Activated CD8-positive, alpha-beta T cell treated with anti-CD3 and anti-CD28 coated beads for 36 hours (primary cell): ENCODE data around the gene NGDN. TPM values are rescaled to one million over a fixed set of nuclear protein-coding genes. Genes with fewer than 3 reads are reported as not detected.

Experiments used
- ATAC-seq: fragments of 200-7000 bp; cut with Tn5 transposase; one replicate; pipeline ENCODE4 v1.10.0; 2021; ENCODE audit warnings: mild to moderate bottlenecking, moderate library complexity
- CTCF ChIA-PET: fragments of 350-600 bp; sonication (Branson Sonifier 250); formaldehyde crosslinking; loops from one replicate; lab custom pipeline; 2021; ENCODE audit warnings: antibody characterized with exemption; lab: Charles Lee
- POLR2A ChIA-PET: fragments of 350-600 bp; sonication (Branson Sonifier 250); formaldehyde crosslinking; loops from one replicate; lab custom pipeline; 2021; ENCODE audit warnings: antibody characterized with exemption; lab: Charles Lee
- DNase-seq: peaks from one replicate; pipeline ENCODE4 v3.0.0-alpha.2; 2020
- H3K27ac Mint-ChIP-seq: one replicate; pipeline ENCODE4 v1.8.0; 2021; ENCODE audit warnings: mild to moderate bottlenecking, mixed read lengths
- H3K27me3 Mint-ChIP-seq: one replicate; pipeline ENCODE4 v1.8.0; 2021; ENCODE audit warnings: mixed read lengths
- H3K36me3 Mint-ChIP-seq: one replicate; pipeline ENCODE4 v1.8.0; 2021; ENCODE audit warnings: low read depth, mixed read lengths
- H3K4me1 Mint-ChIP-seq: one replicate; pipeline ENCODE4 v1.8.0; 2021; ENCODE audit warnings: low read depth, mixed read lengths
- H3K4me3 Mint-ChIP-seq: one replicate; pipeline ENCODE4 v1.8.0; 2021; ENCODE audit warnings: mild to moderate bottlenecking, moderate library complexity, mixed read lengths
- H3K9me3 Mint-ChIP-seq: one replicate; pipeline ENCODE4 v1.8.0; 2021; ENCODE audit warnings: mixed read lengths
- intact Hi-C: fragments of 100-400 bp; cut with micrococcal nuclease; formaldehyde crosslinking; loops from one replicate; pipeline ENCODE4 v1.10.0; 2022
- total RNA-seq, 2 experiments: library from RNA; stranded (reverse); gene quantifications; one replicate each; pipeline ENCODE4 v1.2.3, GENCODE V29; 2021
- TF ChIP-seq, protein P1 (sequence below): fragments of 200-600 bp; IDR thresholded peaks from one replicate; pipeline ENCODE4 v1.8.0; 2022; ENCODE audit warnings: antibody characterized with exemption, mild to moderate bottlenecking

The NGDN gene
- total RNA-seq, 2 experiments from 2014 or later, result 50.9 to 57.4 TPM

DNA sequence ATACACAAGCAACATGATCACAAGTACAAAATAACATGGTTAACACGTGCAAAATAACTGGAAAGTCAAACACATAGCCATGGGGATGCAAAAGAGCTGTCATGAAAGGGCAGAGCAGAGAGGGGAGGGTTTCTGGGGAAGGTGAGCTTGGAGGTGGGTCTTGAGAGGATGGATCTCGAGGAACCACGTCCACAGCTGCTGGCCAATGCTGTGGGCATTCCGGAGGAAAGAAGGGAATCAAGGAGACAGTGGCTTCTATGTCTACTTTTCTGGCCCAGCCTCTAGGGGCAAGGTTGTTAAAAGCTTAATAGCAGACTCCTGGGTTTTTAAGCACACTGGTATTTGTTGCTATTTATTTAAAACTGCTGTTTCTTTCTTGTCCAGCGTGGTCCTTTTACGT, 25.6 kb upstream of the NGDN start:
- ChIA-PET POLR2A (no interaction called here), CTCF (interaction anchor here (1.0 to 1.8 kb wide), 3 partner anchors 95 to 323 kb away, joined by 3 to 6 read pairs (median 3); no protein-coding TSS in a partner anchor)
- no peak overlapping the region for H3K4me3 Mint-ChIP-seq
- TF ChIP-seq, protein P1, sequence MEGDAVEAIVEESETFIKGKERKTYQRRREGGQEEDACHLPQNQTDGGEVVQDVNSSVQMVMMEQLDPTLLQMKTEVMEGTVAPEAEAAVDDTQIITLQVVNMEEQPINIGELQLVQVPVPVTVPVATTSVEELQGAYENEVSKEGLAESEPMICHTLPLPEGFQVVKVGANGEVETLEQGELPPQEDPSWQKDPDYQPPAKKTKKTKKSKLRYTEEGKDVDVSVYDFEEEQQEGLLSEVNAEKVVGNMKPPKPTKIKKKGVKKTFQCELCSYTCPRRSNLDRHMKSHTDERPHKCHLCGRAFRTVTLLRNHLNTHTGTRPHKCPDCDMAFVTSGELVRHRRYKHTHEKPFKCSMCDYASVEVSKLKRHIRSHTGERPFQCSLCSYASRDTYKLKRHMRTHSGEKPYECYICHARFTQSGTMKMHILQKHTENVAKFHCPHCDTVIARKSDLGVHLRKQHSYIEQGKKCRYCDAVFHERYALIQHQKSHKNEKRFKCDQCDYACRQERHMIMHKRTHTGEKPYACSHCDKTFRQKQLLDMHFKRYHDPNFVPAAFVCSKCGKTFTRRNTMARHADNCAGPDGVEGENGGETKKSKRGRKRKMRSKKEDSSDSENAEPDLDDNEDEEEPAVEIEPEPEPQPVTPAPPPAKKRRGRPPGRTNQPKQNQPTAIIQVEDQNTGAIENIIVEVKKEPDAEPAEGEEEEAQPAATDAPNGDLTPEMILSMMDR, result no peak
- no peaks in the 10 kb centered on the region for H3K9me3 Mint-ChIP-seq
- ATAC-seq (no peak), DNase-seq (no peak)
- H3K27ac Mint-ChIP-seq, result no peak overlapping the region
- H3K27me3 Mint-ChIP-seq, result peaks cover 2% of the 10 kb centered on the region
- intact Hi-C loops, result no loop called here
- no peaks in the 10 kb centered on the region for H3K36me3 Mint-ChIP-seq
- H3K4me1 Mint-ChIP-seq, result no peaks in the 10 kb centered on the region

DNA sequence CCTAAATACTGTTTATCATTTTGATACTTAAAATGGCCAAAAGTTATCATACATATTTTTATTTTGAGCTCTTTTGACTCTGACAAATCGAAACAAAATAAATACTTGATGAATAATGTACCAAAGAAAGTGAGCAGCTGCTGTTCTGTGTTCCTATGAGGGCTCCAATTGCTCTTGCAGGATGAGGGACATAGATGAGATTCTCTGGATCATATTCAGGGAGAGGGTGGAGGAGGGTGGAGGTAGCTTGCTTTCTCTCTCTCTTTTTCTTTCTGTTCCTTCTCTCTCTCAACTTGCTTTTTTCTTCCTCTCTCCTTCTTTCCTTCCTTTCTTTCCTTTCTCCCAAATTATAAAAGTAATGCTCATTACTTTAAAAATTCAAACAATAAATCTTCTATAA, 25.2 kb upstream of the NGDN start:
- ChIA-PET CTCF (interaction anchor here (1.0 to 1.8 kb wide), 3 partner anchors 95 to 324 kb away, joined by 3 to 6 read pairs (median 3); no protein-coding TSS in a partner anchor), POLR2A (no interaction called here)
- peaks cover 2% of the 10 kb centered on the region for H3K27me3 Mint-ChIP-seq
- H3K27ac Mint-ChIP-seq, result no peak overlapping the region
- TF ChIP-seq, protein P1, result no peak
- intact Hi-C loops, result no loop called here
- no peak for DNase-seq
- H3K9me3 Mint-ChIP-seq, result no peaks in the 10 kb centered on the region
- no peak for ATAC-seq
- H3K36me3 Mint-ChIP-seq, result no peaks in the 10 kb centered on the region
- no peak overlapping the region for H3K4me3 Mint-ChIP-seq
- H3K4me1 Mint-ChIP-seq, result no peaks in the 10 kb centered on the region

DNA sequence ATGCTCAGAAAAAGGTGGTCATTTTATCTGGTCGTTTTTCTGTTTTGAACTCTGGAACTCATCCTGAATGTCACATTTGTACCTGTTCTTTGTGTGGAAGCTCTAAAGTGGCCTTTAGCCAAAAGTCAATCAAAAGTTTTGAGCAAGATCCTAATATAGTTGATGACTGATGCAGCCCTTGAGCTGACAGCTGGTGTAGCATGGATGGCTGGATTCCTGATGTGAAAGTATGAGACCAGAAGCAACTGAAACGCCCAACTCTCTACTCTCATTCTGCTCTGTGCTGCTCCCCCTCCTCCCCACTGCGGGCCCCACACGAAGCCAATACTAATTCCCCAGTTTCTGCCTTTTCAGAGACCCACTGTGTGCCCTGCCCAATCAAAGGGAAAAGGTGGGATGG, 23.7 kb upstream of the NGDN start:
- intact Hi-C loops, result no loop called here
- H3K4me1 Mint-ChIP-seq, result no peaks in the 10 kb centered on the region
- no peak overlapping the region for H3K4me3 Mint-ChIP-seq
- DNase-seq (no peak), ATAC-seq (no peak)
- POLR2A ChIA-PET, result interaction anchor here (1.6 kb wide), 1 partner anchor 9 kb away, joined by 4 read pairs; no protein-coding TSS in a partner anchor
- no peaks in the 10 kb centered on the region for H3K9me3 Mint-ChIP-seq
- H3K36me3 Mint-ChIP-seq, result no peaks in the 10 kb centered on the region
- TF ChIP-seq, protein P1, result no peak
- CTCF ChIA-PET, result no interaction called here
- no peak overlapping the region for H3K27ac Mint-ChIP-seq
- H3K27me3 Mint-ChIP-seq, result peaks cover 7% of the 10 kb centered on the region

DNA sequence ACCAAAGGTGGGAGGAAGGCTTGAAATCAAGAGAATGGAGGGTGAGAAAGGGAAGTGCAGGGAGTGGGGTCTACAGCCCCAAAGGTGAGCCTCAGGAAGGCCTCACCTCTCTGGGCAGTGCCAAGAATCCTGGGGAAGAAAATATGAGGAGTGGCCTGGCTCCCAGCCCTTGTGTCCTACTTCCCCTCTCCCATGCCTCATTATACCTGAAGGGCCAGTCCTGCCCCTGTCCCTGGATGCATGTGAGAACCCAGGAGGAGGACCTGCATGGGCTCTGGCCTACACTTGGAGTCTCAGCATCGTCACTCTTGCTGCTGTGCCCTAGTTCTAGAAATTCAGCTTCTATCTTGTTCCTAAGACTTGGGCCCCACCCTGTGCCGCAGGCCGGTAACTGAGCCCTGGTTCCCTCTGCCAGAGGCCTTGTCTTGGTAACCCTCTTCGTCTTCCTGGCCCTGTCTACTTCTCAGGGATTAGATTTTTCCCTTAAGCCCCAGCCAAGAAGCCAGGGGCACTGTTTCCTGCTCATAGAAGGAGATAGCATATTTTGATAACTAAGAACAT, 23.1 kb upstream of the NGDN start:
- Mint-ChIP-seq H3K9me3 (no peaks in the 10 kb centered on the region), H3K27me3 (peaks cover 8% of the 10 kb centered on the region), H3K4me1 (no peaks in the 10 kb centered on the region), H3K36me3 (no peaks in the 10 kb centered on the region), H3K4me3 (no peak overlapping the region), H3K27ac (no peak overlapping the region)
- DNase-seq (no peak), ATAC-seq (no peak)
- TF ChIP-seq, protein P1, result no peak
- intact Hi-C loops, result no loop called here
- CTCF ChIA-PET, result interaction anchor here (1.5 to 2.1 kb wide), 2 partner anchors 10 to 33 kb away, joined by 3 to 6 read pairs; no protein-coding TSS in a partner anchor
- POLR2A ChIA-PET, result interaction anchor here (1.6 kb wide), 1 partner anchor 10 kb away, joined by 4 read pairs; no protein-coding TSS in a partner anchor
